ENCODE results near the gene SLC26A1.

- TF ChIP-seq POLR2A (IDR thresholded peaks at IDR 0.05) = no peak
- no peak for TF ChIP-seq CTCF (IDR thresholded peaks at IDR 0.05)
These were observed 22.2 kb downstream of the SLC26A1 start for GRCh38 chr4:970854-971520.
